ENCODE data around the gene BPIFB2. TPM values are rescaled to one million over a fixed set of nuclear protein-coding genes. Genes with fewer than 3 reads are reported as not detected.

BPIFB2 gene
- total RNA-seq, 2 experiments from 2014 or later: not detected

GRCh38 chr20:33000802-33001466, 6.6 kb upstream of the BPIFB2 start:
- ChIA-PET CTCF (no interaction called here), POLR2A (no interaction called here)

GRCh38 chr20:33002087-33002808, 5.3 kb upstream of the BPIFB2 start:
- ChIA-PET POLR2A (interaction anchor here (0.6 kb wide), 1 partner anchor 226 kb away, joined by 3 read pairs; no protein-coding TSS in a partner anchor), CTCF (no interaction called here)

- ChIA-PET POLR2A (no interaction called here), CTCF (interaction anchor here (1.0 to 3.5 kb wide), 8 partner anchors 21 to 209 kb away, joined by 3 to 15 read pairs (median 4); no protein-coding TSS in a partner anchor)
Measured at GRCh38 chr20:33004141-33004751, 3.3 kb upstream of the BPIFB2 start, which contains the start of gene SUN5. SUN5 (minus strand) TSS chr20:33004433; CDS start chr20:33004340, 93 bp downstream.

- ChIA-PET POLR2A (no interaction called here), CTCF (interaction anchor here (0.8 to 3.5 kb wide), 10 partner anchors 11 to 210 kb away, joined by 3 to 15 read pairs (median 4); no protein-coding TSS in a partner anchor)
Measured at GRCh38 chr20:33005132-33005566, 2.4 kb upstream of the BPIFB2 start.

GRCh38 chr20:33005908-33006775, 1.4 kb upstream of the BPIFB2 start:
- CTCF ChIA-PET: interaction anchor here (1.0 to 3.5 kb wide), 4 partner anchors 10 to 105 kb away, joined by 3 to 15 read pairs (median 6); no protein-coding TSS in a partner anchor

GRCh38 chr20:33006776-33007375, 628 bp upstream of the BPIFB2 start:
- POLR2A ChIA-PET: no interaction called here
- CTCF ChIA-PET: interaction anchor here (1.1 to 3.5 kb wide), 3 partner anchors 9 to 105 kb away, joined by 3 to 15 read pairs (median 7); no protein-coding TSS in a partner anchor

More at GRCh38 chr20:33005908-33006775, 1.4 kb upstream of the BPIFB2 start:
- POLR2A ChIA-PET: no interaction called here

GRCh38 chr20:33008336-33009213, 1.1 kb downstream of the BPIFB2 start:
- POLR2A ChIA-PET: no interaction called here
- CTCF ChIA-PET: interaction anchor here (0.6 kb wide), 2 partner anchors 116 to 192 kb away, joined by 3 to 4 read pairs; no protein-coding TSS in a partner anchor

GRCh38 chr20:33009214-33010132, 2.0 kb downstream of the BPIFB2 start:
- ChIA-PET POLR2A (no interaction called here), CTCF (interaction anchor here (0.6 kb wide), 2 partner anchors 117 to 193 kb away, joined by 3 to 4 read pairs; no protein-coding TSS in a partner anchor)

GRCh38 chr20:33010133-33010504, 2.6 kb downstream of the BPIFB2 start:
- CTCF ChIA-PET: no interaction called here
- POLR2A ChIA-PET: no interaction called here

- POLR2A ChIA-PET: no interaction called here
- CTCF ChIA-PET: no interaction called here
Measured at GRCh38 chr20:33010674-33011449, 3.4 kb downstream of the BPIFB2 start.

GRCh38 chr20:33012327-33013189, 5.1 kb downstream of the BPIFB2 start:
- CTCF ChIA-PET: interaction anchor here (0.5 kb wide), 1 partner anchor 28 kb away, joined by 3 read pairs; no protein-coding TSS in a partner anchor

GRCh38 chr20:33013701-33014326, 6.3 kb downstream of the BPIFB2 start:
- POLR2A ChIA-PET: no interaction called here
- CTCF ChIA-PET: no interaction called here

More at GRCh38 chr20:33012327-33013189, 5.1 kb downstream of the BPIFB2 start:
- POLR2A ChIA-PET: no interaction called here

GRCh38 chr20:33014336-33015113, 7.0 kb downstream of the BPIFB2 start:
- CTCF ChIA-PET: no interaction called here

GRCh38 chr20:33015114-33015484, 7.6 kb downstream of the BPIFB2 start:
- ChIA-PET POLR2A (no interaction called here), CTCF (interaction anchor here (1.2 kb wide), 1 partner anchor 113 kb away, joined by 3 read pairs; no protein-coding TSS in a partner anchor)

More at GRCh38 chr20:33014336-33015113, 7.0 kb downstream of the BPIFB2 start:
- POLR2A ChIA-PET: no interaction called here
